HL-60 (cell line): Measurements from ENCODE around the gene ABCG8.

Experiments
- DNase-seq, 2 experiments: peaks; one replicate each; pipeline ENCODE4 v3.0.0-alpha.2; 2010 to 2020; ENCODE audit warnings: low read depth in 1 of 2, low spot score in 1 of 2
- H3K27ac ChIP-seq: fragments of 250-450 bp; sonication (Bioruptor Pico); replicated peaks from 2 replicates; pipeline ENCODE4 v1.5.1; 2020; ENCODE audit warnings: mild to moderate bottlenecking, moderate library complexity
- H3K27me3 ChIP-seq: fragments of 250-450 bp; sonication (Bioruptor Pico); 2 replicates; pipeline ENCODE4 v1.5.1; 2021; ENCODE audit warnings: mild to moderate bottlenecking, moderate library complexity; ENCODE audit not compliant: insufficient read depth, poor library complexity, severe bottlenecking
- H3K4me3 ChIP-seq: replicated peaks from 2 replicates; pipeline ENCODE4 v1.5.1; 2011; ENCODE audit warnings: mild to moderate bottlenecking, control low read depth, low read length; ENCODE audit not compliant: insufficient read depth
- GABPA ChIP-seq: IDR thresholded peaks from 2 replicates; pipeline ENCODE4 v1.6.1; 2012; ENCODE audit warnings: low read depth
- POLR2AphosphoS5 ChIP-seq: IDR thresholded peaks from 2 replicates; pipeline ENCODE4 v1.6.1; 2012; ENCODE audit warnings: low read depth
- SPI1 ChIP-seq: IDR thresholded peaks from 2 replicates; pipeline ENCODE4 v1.6.1; 2012; ENCODE audit warnings: low read depth, mild to moderate bottlenecking, borderline replicate concordance
- TF ChIP-seq, protein P1 (sequence below): IDR thresholded peaks from one replicate; pipeline ENCODE4 v1.5.1; 2011; ENCODE audit warnings: low read length, control low read depth, inconsistent platforms; ENCODE audit not compliant: insufficient read depth
- TF ChIP-seq, protein P2 (sequence below): IDR thresholded peaks from 2 replicates; pipeline ENCODE4 v1.6.1; 2012; ENCODE audit warnings: low read depth; ENCODE audit not compliant: insufficient replicate concordance

The ABCG8 gene

DNA sequence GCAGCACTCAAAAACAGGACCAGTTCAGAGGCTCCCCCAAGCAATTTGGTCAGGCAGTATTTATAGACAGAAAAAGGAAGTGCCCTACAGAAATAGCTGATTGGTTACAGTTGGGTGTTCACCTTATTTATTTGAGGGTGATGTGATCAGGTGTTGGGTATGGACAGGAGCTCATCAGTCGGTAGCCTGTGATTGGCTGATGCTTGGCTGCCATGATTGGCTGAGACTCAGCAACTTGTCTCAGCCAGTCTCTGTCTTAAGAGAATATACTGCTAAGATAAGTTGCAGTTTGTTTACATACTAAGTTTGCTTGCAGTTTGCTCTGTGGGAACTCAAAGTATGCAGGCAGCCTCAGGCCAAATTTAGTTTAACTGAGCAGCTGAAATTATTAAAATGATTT lies 9.4 kb downstream of the ABCG8 start:
- H3K4me3 ChIP-seq: no peak overlapping the region
- no peaks in the 10 kb centered on the region for H3K27me3 ChIP-seq
- no peak overlapping the region for H3K27ac ChIP-seq
- TF ChIP-seq, protein P1, sequence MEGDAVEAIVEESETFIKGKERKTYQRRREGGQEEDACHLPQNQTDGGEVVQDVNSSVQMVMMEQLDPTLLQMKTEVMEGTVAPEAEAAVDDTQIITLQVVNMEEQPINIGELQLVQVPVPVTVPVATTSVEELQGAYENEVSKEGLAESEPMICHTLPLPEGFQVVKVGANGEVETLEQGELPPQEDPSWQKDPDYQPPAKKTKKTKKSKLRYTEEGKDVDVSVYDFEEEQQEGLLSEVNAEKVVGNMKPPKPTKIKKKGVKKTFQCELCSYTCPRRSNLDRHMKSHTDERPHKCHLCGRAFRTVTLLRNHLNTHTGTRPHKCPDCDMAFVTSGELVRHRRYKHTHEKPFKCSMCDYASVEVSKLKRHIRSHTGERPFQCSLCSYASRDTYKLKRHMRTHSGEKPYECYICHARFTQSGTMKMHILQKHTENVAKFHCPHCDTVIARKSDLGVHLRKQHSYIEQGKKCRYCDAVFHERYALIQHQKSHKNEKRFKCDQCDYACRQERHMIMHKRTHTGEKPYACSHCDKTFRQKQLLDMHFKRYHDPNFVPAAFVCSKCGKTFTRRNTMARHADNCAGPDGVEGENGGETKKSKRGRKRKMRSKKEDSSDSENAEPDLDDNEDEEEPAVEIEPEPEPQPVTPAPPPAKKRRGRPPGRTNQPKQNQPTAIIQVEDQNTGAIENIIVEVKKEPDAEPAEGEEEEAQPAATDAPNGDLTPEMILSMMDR: no peak
- no peak for TF ChIP-seq POLR2AphosphoS5
- TF ChIP-seq GABPA: no peak
- peak; percentile 68 for TF ChIP-seq SPI1
- TF ChIP-seq, protein P2, sequence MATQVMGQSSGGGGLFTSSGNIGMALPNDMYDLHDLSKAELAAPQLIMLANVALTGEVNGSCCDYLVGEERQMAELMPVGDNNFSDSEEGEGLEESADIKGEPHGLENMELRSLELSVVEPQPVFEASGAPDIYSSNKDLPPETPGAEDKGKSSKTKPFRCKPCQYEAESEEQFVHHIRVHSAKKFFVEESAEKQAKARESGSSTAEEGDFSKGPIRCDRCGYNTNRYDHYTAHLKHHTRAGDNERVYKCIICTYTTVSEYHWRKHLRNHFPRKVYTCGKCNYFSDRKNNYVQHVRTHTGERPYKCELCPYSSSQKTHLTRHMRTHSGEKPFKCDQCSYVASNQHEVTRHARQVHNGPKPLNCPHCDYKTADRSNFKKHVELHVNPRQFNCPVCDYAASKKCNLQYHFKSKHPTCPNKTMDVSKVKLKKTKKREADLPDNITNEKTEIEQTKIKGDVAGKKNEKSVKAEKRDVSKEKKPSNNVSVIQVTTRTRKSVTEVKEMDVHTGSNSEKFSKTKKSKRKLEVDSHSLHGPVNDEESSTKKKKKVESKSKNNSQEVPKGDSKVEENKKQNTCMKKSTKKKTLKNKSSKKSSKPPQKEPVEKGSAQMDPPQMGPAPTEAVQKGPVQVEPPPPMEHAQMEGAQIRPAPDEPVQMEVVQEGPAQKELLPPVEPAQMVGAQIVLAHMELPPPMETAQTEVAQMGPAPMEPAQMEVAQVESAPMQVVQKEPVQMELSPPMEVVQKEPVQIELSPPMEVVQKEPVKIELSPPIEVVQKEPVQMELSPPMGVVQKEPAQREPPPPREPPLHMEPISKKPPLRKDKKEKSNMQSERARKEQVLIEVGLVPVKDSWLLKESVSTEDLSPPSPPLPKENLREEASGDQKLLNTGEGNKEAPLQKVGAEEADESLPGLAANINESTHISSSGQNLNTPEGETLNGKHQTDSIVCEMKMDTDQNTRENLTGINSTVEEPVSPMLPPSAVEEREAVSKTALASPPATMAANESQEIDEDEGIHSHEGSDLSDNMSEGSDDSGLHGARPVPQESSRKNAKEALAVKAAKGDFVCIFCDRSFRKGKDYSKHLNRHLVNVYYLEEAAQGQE: no peak
- no peak for DNase-seq

DNA sequence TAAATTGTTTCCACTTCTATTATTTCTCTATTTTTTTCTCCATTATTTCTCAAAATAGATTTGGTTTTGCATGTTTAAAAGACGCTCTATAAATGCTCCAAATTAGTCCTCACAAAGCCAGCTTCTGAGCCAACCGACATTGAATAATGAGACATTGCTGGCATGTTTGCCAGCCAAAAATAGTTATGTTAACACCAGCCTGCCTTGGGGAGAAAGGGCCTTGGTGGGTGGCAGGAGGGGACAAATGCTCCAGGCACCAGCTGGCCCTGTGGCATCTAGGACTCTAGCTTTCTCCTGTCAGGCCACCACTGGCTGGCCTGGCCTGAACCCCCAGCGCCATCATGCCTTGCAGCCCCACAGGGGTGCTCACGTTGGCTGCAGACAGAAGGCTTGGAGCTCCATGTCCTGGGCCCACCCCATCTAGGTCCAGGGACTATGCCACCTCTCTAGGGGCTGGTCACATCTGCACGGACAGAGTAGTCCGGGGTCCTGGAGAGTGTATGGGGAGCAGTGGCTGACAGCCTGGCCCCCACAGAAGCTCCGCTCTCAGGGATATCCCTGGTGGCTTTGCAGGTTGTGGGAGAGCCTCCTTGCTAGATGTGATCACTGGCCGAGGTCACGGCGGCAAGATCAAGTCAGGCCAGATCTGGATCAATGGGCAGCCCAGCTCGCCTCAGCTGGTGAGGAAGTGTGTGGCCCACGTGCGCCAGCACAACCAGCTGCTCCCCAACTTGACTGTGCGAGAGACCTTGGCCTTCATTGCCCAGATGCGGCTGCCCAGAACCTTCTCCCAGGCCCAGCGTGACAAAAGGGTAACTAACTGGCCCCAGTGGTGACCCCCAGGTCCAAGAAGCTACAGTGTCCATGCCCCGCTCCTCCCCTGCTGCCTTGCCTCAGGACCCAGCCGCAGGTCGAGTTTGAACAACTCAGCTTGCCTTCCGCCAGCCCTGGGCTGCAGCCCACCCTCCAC lies 12.5 kb downstream of the ABCG8 start:
- H3K4me3 ChIP-seq: no peak overlapping the region
- DNase-seq: no peak
- no peak overlapping the region for H3K27ac ChIP-seq
- H3K27me3 ChIP-seq: no peaks in the 10 kb centered on the region
- no peak for TF ChIP-seq GABPA
- TF ChIP-seq POLR2AphosphoS5: no peak
- TF ChIP-seq, protein P1: no peak
- TF ChIP-seq, protein P2: no peak
- TF ChIP-seq SPI1: no peak

DNA sequence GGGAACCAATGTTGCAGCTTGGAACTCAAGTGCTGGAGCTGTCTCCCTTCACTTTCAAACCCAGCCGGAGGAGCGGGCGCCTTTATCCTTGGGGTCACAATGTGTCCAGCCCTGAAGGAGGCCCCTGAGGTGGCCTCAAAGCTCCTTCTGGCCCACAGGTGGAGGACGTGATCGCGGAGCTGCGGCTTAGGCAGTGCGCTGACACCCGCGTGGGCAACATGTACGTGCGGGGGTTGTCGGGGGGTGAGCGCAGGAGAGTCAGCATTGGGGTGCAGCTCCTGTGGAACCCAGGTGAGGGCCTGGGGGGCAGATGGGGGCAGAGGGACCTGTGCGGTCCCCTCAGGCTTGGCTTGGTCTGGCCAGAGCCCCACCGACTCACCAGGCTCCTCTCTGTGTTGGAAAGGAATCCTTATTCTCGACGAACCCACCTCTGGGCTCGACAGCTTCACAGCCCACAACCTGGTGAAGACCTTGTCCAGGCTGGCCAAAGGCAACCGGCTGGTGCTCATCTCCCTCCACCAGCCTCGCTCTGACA lies 13.5 kb downstream of the ABCG8 start:
- Histone ChIP-seq H3K27me3 (no peaks in the 10 kb centered on the region), H3K27ac (no peak overlapping the region), H3K4me3 (no peak overlapping the region)
- no peak for TF ChIP-seq POLR2AphosphoS5
- TF ChIP-seq GABPA: no peak
- TF ChIP-seq SPI1: no peak
- TF ChIP-seq, protein P1: no peak
- TF ChIP-seq, protein P2: no peak
- no peak for DNase-seq
